K562 (cell line): Measurements from ENCODE around the gene RUNDC1.

ENCODE experiments used
- ATF3 ChIP-seq, 2 experiments: fragments of 450-650 bp in 1 of 2; sonication (generic) in 1 of 2; formaldehyde crosslinking in 1 of 2; IDR thresholded peaks in 1 of 2; conservative IDR thresholded peaks in 1 of 2; 2 replicates each; pipeline versions ENCODE4 v1.6.1 to v1.8.1; 2016 to 2023; ENCODE audit warnings: mild to moderate bottlenecking in 2 of 2, moderate library complexity in 2 of 2, inconsistent platforms in 1 of 2, missing genetic modification reagents in 1 of 2
- BRD4 ChIP-seq: fragments of 200-600 bp; sonication (generic); IDR thresholded peaks from 2 replicates; pipeline ENCODE4 v1.6.1; 2017; ENCODE audit warnings: inconsistent platforms
- CHAMP1 ChIP-seq: fragments of 450-650 bp; IDR thresholded peaks from 2 replicates; pipeline ENCODE4 v1.6.1; 2016; ENCODE audit warnings: mild to moderate bottlenecking
- EGR1 ChIP-seq: fragments of 450-650 bp; conservative IDR thresholded peaks from 2 replicates; pipeline ENCODE4 v1.6.1; 2017; ENCODE audit warnings: mild to moderate bottlenecking
- MCM7 ChIP-seq, 2 experiments: fragments of 450-650 bp; IDR thresholded peaks; 2 replicates each; pipeline ENCODE4 v1.6.1; 2016 to 2018
- MTF1 ChIP-seq: fragments of 250-450 bp; sonication (Bioruptor Pico); IDR thresholded peaks from 2 replicates; pipeline ENCODE4 v1.9.0; 2021; ENCODE audit warnings: moderate library complexity, mild to moderate bottlenecking, inconsistent platforms, borderline replicate concordance
- SIRT6 ChIP-seq: IDR thresholded peaks from one replicate; pipeline ENCODE4 v1.6.1; 2012; ENCODE audit warnings: low read depth, mild to moderate bottlenecking, control low read depth, inconsistent platforms, low read length, moderate library complexity
- TAF15 ChIP-seq: fragments of 200-400 bp; formaldehyde crosslinking; IDR thresholded peaks from 2 replicates; pipeline ENCODE4 v1.6.1; 2017; ENCODE audit warnings: mild to moderate bottlenecking, low read depth, low read length, moderate library complexity
- TFE3 ChIP-seq: fragments of 450-650 bp; formaldehyde crosslinking; IDR thresholded peaks from 2 replicates; pipeline ENCODE4 v1.4.0; 2020; ENCODE audit warnings: mild to moderate bottlenecking, mixed read lengths
- ZNF165 ChIP-seq: fragments of 250-450 bp; sonication (Bioruptor Pico); IDR thresholded peaks from 2 replicates; pipeline ENCODE4 v1.4.0; 2020; ENCODE audit warnings: borderline replicate concordance
- ZNF217 ChIP-seq: sonication (generic); formaldehyde crosslinking; IDR thresholded peaks from 2 replicates; pipeline ENCODE4 v1.8.0; 2022; ENCODE audit warnings: mild to moderate bottlenecking, missing genetic modification reagents

- TF ChIP-seq TAF15 (no peak), BRD4 (no peak), CHAMP1 (no peak), MTF1 (CRISPR knock-in tag) (no peak), ZNF217 (no peak), ATF3 (IDR thresholded peaks at IDR 0.05) (no peak), ATF3 (CRISPR knock-in tag; conservative IDR thresholded peaks at IDR 0.05) (no peak), MCM7 (IDR thresholded peaks at IDR 0.05) (no peak), EGR1 (no peak), TFE3 (CRISPR knock-in tag) (no peak), SIRT6 (no peak), ZNF165 (CRISPR knock-in tag) (no peak)
Measured at GRCh38 chr17:43014020-43014648, 33.8 kb downstream of the RUNDC1 start.
